KOPT-K1 (cell line): ENCODE results near the gene TMX3.

Experiments
- H3K27ac ChIP-seq: fragments of 200-600 bp; sonication (generic); 2 replicates; pipeline ENCODE4 v1.5.1; 2016; ENCODE audit warnings: antibody characterized with exemption, mild to moderate bottlenecking, low read depth, low read length; ENCODE audit not compliant: poor library complexity, severe bottlenecking
- H3K36me3 ChIP-seq: fragments of 200-600 bp; sonication (generic); 2 replicates; pipeline ENCODE4 v1.5.1; 2017; ENCODE audit warnings: antibody characterized with exemption, mild to moderate bottlenecking, low read length, moderate library complexity; ENCODE audit not compliant: insufficient read depth
- H3K9me3 ChIP-seq: fragments of 200-600 bp; sonication (generic); 2 replicates; pipeline ENCODE4 v1.5.1; 2017; ENCODE audit warnings: antibody characterized with exemption, low read length, mild to moderate bottlenecking; ENCODE audit not compliant: insufficient read depth, poor library complexity, severe bottlenecking

The TMX3 gene

DNA sequence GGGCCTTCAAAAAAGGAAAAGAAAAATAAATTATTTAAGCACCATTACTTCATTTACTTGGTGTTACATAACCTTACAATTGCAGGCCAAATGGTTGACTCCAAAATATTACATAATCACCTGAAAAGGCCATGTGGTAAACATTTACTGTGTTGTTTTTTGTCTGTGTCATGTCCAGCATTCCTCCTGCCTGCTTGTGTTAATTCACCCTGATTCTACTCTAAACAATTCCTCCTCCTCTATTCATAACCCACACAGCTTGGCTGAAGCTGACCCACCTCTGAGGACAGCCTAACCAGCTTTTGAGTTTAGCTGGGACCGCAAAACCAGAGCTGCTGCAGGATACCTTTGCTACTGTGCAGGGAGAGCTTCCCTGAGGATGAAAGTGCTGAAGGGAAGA, 35.4 kb downstream of the TMX3 start:
- Histone ChIP-seq H3K9me3 (no peaks in the 10 kb centered on the region), H3K36me3 (peaks cover 96% of the 10 kb centered on the region), H3K27ac (no peak overlapping the region)

DNA sequence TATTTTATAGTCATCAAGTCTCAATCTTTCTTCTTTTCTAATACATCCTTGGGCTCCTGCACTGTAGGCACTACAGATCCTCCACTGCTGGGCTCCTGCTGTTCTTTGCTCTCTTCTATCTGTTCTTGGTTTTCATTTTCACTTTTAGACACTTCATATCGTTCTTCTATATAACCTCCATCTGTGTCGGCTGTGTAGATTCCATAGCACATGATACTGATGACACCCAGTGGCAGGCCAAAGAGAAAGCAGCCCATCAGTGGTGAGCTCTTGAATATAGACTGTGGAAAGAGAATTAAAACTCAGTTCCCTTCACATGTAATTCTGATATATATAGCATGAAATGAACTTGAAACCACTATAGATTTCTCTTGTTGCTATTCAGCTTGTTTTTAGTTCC, 38.0 kb downstream of the TMX3 start:
- Histone ChIP-seq H3K27ac (no peak overlapping the region), H3K9me3 (no peaks in the 10 kb centered on the region), H3K36me3 (peaks cover 82% of the 10 kb centered on the region)

DNA sequence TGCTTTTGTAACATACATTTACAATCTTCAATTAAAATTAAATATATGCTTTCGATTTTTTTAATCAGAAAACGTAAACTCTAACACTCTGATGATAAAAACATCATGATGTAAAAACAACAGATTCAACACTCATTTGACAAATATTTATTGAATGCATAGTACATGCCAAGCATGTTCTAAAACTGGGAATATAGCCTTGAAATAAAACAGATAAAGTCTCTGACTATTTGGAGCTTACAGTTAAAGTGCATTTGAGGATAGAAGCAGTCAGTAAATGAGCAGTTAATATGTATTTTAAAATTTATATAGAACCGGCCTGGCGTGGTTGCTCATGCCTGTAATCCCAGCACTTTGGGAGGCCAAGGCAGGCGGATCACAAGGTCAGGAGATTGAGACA, 47.8 kb downstream of the TMX3 start:
- Histone ChIP-seq H3K9me3 (no peaks in the 10 kb centered on the region), H3K27ac (no peak overlapping the region), H3K36me3 (no peaks in the 10 kb centered on the region)

DNA sequence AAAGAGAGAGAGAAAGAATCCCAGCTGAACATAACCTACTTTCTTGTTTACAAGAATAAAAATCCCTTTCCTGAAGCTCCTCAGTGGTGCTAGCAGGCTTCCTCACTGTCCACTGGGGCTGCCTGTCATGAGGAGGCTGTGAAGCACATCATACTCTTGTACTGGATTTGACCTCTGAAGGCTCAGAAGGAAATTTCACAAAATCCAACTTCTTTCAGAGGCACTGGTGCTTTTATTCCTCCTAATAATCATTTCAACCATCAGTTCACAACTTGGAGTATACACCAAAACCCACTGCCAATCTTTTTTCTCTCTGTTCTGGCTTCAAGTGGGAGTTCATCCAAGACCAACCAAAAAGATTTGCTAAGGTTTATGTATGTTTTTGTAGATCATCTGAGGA, 48.5 kb downstream of the TMX3 start:
- H3K9me3 ChIP-seq, result no peaks in the 10 kb centered on the region
- no peaks in the 10 kb centered on the region for H3K36me3 ChIP-seq
- no peak overlapping the region for H3K27ac ChIP-seq

DNA sequence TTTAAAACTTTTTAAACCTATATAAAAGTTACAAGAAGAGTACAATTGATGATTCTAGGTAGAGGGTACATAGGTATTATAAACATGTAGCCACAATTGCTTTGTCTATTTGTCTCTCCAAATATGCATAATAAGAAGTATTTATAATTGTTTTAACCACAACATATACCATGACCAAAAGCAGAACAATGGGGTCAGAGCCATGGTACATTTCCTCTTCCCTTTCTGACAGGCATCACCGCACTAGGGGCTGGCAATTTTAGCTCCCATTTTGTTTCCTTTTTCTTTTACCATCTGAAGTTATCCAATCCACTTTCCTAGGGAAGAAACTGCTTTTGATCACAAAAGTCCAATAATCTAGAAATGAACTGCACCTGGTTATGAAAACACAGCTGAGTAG, 49.3 kb downstream of the TMX3 start:
- no peak overlapping the region for H3K27ac ChIP-seq
- no peaks in the 10 kb centered on the region for H3K36me3 ChIP-seq
- H3K9me3 ChIP-seq, result no peaks in the 10 kb centered on the region

DNA sequence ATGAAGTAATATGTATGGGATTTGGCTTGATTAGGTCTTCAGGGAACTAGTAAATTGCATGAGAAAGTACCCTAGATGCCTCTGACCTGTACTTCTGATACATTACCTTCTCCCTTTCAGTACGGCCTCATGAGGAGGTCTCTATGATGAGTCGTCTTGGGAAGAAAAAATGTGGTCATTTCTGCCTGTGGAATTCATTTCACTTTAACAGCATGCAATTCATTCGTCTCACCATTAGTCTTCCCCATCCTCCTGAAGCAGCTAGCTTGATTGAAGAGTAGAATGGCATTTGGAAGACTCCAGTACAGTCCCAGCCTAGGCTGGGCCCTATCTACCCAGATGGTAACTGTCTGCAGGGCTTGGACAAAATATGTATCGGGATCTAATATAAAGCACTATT, 52.2 kb downstream of the TMX3 start:
- Histone ChIP-seq H3K9me3 (no peaks in the 10 kb centered on the region), H3K27ac (no peak overlapping the region), H3K36me3 (no peaks in the 10 kb centered on the region)

DNA sequence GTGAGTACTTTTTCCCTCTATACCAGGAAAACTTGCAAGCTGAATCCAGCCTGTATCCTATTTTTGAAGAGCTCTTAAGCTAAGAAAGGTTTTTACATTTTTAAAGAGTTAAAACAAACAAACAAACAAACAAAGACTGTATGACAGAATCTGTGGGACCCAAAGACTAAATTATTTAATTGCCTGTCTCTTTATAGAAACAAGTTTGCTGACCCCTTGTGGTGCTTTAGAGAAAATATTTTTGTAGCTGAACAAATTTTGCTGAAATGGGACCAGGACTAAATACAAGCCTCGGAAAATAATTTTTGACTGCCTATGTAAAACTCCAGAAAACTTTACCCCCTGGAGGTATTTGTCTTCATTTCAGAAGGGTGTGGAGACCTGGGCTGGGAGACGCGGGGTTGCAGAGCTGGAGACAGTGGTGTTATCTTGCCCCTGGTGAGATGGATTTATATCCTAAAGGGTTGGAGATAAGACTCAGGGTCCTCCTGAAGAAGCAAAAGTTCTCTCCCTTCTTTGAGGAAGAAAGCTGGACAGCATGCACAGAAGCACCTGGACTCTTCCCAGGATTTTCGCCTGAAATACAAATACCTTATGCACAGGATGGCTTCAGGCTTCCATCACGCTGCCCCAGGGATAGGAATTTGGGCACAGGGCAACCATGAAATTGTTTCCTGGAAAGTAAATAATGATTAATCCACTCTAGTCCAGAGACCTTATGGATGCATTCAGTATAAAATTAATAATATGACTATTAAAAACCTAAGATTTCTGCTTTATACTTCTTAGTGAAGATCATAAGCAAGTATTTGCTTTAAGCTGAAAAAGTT, 54.3 kb downstream of the TMX3 start:
- no peaks in the 10 kb centered on the region for H3K9me3 ChIP-seq
- H3K36me3 ChIP-seq, result no peaks in the 10 kb centered on the region
- H3K27ac ChIP-seq, result no peak overlapping the region

DNA sequence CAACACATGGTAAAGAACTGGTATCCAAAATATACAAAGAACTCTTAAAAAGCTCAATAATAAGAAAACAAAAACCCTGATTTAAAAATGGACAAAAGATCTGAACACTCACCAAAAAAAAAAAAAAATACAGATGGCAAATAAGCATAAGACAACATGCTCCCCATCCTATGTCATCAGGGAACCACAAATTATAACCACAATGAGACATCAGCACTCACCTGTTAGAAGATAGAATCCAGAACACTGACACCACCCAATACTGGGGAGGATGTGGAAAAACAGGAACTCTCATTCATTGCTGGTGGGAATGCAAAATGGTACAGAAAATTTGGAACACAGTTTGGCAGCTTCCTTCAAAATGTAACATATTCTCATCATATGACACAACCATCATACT, 66.7 kb downstream of the TMX3 start:
- no peak overlapping the region for H3K27ac ChIP-seq
- H3K9me3 ChIP-seq, result no peaks in the 10 kb centered on the region
- no peaks in the 10 kb centered on the region for H3K36me3 ChIP-seq

DNA sequence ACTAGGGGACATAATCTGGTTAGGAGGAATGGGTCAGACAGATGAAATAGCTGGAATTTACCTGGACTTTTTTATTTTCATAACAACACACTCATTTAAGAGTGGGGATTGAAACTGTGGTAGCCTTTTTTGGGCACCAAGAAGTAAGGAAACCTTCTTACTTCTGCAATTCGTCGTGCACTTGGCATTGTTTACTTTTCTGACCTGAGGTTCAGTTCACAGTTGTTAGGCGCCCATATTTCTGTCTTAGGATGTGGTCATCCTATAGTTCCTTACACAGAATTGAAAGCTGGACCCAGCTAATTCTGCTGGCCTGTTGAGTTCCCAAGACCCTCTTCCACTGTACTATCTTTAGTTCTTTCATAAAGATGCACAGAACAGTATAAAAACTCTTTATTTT, 72.9 kb downstream of the TMX3 start:
- Histone ChIP-seq H3K27ac (no peak overlapping the region), H3K36me3 (no peaks in the 10 kb centered on the region)

DNA sequence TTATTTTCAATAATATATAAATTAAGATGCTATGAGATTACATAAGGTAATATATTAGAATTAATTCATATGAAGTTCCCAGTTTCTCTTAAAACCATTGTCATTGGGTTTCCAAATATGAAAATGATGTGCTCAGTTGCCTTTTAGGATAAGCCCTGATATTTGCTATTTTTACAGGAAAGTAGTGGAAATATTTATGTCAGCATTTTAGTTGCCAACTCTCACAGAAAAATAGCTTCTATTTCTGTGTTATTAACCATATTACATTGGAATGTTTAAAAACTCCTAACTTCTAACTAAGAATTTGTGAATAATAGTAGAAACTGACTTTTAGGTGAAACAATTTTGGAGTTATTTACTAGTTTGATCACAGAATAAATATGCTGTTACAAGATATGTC, 74.0 kb downstream of the TMX3 start:
- Histone ChIP-seq H3K27ac (no peak overlapping the region), H3K36me3 (no peaks in the 10 kb centered on the region), H3K9me3 (no peaks in the 10 kb centered on the region)

More for the DNA sequence above, 72.9 kb downstream of the TMX3 start:
- no peaks in the 10 kb centered on the region for H3K9me3 ChIP-seq

DNA sequence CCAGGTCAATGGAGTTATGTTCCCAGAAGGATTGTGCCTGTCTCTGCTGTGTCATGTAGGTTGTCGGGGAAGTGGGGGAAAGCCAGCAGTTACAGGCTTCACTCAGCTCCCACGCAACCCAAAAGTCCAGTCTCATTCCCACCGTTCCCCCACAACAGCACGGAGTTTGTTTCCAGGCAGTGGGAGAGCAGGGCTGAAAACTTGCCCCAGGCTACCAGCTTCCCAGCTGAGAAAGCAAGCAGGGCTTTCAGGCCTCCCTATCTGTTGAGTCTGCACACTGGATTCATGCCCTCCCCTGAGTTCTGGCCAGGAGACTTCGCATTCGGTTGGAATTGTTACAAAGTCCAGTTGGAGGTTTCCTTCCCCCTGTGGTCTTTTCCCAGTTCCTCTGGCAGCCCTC, 76.3 kb downstream of the TMX3 start:
- Histone ChIP-seq H3K9me3 (no peaks in the 10 kb centered on the region), H3K27ac (no peak overlapping the region), H3K36me3 (no peaks in the 10 kb centered on the region)

DNA sequence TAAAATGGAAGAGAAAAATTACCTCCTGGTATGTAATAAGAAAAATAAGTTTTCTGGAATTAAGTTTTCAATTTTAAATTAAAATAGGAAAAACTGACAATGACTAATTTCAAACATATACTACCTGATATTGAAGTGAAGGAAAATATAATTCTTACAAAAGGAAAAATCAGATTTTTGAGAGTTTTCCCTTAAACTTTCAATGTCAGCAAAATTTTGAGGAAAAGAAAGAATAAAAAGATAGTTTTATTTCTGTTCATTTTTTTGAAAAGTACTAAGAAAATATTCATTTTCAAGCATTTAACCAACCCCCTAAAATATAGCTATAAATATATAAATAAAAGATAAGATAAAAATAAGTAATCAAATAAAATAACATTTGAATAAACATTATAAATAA, 87.1 kb downstream of the TMX3 start:
- Histone ChIP-seq H3K9me3 (no peaks in the 10 kb centered on the region), H3K27ac (no peak overlapping the region), H3K36me3 (no peaks in the 10 kb centered on the region)
